Hepatic stellate cell (primary cell): Measurements from ENCODE around the gene CCND3.
"Not testable (repeated sequence)": the region's sequence is repeated elsewhere in the genome, so short reads cannot be mapped to it uniquely, and the experiment has no call there.

Experiments used
- DNase-seq: peaks from one replicate; pipeline ENCODE4 v3.0.0; 2011; ENCODE audit warnings: low spot score

The CCND3 gene

DNA sequence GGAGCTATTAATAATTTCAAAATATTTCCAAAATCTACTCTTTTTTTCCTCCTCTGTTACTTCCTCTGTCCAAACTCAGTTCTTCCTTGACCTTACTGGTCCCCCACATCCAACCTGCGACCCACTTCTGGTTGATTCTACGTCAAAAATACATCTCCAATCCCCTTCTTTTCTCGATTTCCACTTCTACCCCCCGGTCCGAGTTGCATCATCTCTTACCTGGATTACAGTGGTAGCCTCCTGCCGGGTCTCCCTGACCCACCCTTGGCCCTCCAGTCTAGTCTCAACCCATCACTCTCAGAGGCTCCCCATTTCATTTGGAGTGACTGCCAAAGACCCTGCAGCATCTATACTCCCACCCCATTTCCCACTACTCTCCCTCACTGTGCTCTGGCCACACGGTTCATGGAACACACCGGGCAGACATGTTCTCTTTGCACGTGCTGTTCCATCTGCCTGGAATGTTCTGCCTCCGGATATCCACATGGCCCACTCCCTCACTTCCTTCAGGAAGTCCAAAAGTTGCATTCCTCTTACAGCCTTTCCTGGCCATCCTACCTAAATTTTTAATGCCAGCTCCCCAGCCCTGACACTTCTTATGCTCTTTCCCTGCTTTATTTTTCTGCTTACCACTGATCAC lies 6.1 kb upstream of the CCND3 start:
- no peak for DNase-seq

DNA sequence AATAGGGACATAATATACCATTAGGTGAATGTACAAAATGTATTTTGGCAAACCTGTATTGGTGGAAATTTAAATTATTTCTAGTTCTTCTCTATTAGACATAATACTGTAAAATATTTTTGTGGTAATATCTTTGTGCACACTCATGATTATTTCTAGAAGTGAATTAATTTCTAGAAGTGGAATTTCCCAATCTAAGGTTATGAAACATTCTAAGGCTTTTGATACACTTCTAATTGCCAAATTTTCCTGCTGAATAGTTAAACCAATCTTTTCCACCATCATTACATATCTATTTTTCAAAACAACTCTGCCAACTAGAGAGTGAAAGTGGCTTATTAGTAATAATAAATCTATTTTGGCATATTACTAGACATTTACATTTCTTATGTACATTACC lies 1.8 kb upstream of the CCND3 start:
- DNase-seq, result no peak

DNA sequence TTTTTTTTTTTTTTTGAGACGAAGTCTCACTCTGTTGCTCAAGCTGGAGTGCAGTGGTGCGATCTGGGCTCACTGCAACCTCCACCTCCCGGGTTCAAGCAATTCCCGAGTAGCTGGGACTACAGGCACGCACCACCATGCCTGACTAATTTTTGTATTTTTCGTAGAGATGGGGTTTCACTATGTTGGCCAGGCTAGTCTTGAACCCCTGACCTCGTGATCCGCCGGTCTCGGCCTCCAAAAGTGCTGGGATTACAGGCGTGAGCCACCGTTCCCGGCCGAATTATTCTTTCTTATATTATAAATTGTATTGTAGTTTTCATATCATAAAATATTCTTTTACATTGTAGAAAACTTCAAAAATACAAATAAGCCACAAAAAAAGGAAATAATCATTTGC lies 1.3 kb upstream of the CCND3 start:
- DNase-seq, result not testable (repeated sequence)

DNA sequence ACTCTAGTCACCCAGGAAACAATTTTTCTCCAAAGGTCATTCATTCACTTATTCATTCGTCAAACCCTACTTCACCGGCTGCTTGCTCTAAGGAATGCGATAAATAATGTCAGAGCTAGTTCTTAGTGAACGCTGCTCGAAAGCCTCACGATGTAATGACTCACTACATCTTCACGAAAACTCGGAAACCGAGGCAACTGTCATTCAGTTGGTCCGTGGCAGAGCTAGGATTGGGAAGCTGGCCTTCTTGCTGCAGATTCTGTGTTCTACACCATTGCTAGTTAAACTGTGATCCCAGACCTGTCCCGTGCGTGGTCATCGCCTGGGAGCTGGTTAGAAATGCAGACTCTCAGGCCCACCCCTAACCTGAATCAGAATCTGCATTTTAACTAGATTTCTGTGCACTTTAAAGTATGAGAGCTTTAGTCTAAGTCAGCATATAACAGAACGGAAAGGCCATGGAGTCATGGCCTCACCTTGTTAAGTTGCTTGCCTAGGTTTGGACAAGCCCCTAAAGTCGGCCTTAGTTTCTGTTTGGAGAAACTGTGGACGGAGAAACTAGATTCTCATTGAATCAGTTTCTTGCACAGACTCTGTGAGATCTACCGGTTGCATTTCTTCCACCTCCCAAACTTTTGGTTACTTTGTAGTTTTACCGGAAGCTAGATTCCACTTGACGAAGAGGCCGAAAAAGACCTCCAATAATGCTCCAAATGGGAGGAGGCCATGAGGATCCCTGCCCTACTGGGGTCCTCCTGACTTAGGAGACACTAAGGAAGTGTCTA lies 651 bp upstream of the CCND3 start:
- no peak for DNase-seq

DNA sequence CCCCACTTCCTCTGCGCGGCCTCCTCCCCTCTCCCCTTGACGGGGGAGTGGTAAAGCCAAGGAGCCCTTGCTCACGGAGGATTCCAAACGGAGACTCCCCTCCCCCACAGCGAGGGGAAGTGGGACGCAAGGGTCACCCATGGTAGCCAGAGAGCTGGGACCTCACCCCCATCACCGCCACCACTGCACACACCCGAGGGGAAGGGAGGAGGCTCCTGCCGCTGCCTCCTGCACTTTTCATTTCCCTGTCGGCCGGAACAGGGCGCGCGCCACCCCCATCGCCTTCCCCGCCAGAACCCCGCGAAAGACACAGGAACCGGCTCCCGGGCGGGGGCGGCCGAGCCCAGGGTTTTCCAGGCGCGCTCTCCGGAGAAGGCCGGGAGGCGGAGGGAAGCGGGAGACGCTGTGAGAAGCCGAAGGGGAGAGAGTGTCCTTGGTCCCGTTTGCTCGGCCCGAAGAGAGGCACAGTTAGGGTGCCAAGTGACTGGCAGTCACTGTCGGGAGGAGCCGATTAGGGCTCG lies 789 bp downstream of the CCND3 start:
- DNase-seq, result peak; percentile 47

DNA sequence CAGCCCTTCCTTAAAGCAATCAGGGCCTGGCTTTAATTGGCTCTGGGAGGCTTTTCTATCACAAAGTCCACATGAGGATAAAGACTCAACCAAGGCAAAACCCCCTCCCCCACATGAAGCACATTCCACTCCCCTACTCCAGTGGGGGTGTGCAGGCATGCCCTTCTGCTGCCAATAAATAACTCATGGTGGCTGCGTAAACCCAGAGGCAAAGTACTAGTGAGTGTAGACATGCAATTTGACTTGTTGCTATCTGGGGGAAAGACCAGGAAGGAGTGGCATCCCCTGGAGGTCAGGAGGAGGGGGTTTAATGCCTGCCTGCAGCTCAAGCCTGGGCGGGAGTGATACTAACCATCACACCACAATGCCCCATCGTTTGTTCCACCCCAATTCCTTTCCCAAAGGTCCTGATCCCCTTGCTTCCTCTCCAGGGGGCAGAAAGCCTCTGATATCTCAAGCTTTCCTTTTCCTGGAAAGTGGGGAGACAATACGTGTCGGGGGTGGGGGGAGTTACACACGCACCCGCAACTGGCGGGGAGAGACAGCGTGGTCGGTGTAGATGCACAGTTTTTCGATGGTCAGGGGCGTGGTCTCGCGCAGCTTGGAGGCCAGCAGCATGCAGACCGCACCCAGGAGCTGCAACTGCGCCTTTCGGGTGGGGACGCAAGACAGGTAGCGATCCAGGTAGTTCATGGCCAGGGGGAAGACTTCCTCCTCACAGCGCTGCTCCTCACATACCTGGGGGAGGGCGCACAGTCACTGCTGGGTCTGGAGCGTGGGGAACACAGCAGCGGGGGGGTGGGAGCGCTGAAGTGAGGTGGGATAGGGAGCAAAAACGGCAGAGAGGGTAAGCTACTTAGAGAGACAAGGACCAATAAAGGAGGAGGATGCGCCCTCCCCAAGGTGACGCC lies 1.5 kb downstream of the CCND3 start:
- no peak for DNase-seq

DNA sequence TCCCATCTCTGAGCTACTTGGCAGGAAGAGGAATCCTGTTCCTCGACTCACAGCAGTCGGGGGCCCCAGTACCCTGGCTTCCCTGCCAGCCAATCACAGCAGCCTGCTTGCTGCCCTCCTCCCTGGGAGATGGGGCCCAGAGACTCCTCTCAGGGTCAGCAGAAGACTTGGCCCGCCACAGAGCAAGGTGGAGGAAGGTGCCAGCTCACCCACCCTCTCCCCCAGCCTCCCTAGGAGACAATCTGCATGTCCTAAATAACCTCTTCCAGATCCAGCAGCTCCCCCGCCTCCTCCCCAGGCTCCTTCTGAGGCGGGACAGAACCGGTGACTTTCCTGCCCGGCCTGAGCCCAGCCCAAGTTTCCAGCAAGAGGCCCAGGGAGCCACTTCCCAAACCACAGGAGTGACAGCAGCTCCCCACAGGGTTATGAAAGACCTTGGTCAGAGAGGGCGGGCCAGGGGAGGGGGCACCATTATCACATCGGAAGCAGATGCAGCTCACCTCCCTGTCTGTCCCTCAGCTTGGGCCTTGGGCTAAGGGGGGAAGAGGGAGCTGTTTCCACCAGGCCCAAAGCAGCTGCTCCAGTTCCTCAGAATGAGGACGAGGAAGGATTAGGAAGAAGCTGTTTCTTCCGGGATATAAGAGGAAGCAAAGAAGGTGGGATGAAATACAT lies 2.3 kb downstream of the CCND3 start:
- peak; percentile 43 for DNase-seq

DNA sequence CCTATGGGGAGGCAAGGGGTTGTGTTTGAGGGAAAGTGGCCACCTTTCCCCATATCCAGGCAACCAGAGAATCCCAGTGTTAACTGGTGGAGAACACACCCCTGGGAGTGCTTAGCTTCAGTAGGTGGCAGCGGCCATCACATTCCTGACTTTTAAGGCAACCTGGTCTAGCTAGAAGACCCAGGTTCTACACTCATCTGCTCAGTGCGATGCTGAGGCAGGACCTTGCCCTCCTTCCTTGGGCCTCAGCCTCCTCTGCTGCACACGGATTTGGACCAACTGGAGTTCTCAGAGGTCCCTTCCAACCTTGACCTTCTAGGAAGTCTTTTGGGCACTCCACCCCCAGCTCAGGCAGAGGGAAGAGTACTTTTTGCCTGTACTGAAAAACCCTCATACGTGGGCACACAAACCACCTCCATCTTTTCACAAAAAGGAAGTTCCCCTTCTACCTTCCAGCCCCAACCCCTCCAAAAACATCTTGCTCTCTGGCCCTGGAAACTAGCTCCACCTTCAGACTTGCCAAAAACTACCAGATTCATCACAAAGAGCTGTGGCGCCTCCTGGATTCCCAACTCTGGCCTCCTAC lies 2.9 kb downstream of the CCND3 start:
- DNase-seq, result no peak

DNA sequence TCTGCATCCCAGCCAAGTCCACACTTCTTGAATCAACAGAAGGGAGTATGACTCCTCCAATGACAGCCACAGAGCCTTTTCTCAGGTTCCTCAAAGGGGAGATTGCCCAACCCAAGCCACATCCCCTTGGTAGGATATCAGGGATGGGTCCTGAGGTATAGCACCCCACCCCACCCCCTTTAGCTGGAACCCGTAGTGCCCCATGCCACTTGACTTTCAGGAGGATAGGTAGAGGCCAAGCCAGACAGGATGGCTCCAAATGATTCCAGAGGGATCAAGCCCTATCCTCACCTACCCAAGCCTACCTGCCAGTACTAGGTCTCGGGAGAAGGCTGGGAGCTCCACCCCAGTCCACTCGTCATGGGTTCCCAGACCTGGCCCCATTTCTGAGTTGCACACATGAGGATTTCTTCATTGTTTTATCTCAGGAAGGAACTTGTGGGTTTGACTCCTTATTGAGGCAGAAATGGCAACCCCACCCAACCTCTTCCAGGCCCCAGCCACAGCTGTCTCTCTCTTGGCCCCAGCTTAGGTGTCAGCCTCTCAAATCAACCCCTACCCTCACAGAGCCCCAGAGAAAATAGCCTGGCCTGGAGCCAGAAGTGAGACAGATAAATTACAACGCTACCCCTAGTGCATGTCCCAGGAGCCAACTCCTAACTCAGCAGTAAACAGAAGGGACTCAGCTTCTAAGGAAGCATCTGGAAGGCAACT lies 3.6 kb downstream of the CCND3 start:
- no peak for DNase-seq

DNA sequence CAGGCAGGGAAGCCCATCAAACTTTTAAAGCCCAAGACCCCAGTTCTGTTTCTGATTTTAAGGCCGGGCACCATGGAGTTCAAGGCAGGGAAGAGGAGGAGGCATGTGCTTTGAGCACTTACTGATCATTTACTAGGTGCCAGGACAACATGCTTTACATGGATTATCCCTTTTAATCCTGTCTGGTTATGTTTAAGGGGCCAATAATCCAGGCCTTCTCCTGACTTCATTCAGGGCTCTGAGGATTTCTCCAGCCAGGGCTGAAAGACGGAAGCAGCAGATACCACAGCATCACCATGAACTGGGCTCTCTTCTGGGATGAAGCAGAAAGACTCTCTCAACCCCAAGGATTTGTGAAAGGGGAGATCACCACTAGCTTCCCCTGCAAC lies 4.1 kb downstream of the CCND3 start:
- no peak for DNase-seq

DNA sequence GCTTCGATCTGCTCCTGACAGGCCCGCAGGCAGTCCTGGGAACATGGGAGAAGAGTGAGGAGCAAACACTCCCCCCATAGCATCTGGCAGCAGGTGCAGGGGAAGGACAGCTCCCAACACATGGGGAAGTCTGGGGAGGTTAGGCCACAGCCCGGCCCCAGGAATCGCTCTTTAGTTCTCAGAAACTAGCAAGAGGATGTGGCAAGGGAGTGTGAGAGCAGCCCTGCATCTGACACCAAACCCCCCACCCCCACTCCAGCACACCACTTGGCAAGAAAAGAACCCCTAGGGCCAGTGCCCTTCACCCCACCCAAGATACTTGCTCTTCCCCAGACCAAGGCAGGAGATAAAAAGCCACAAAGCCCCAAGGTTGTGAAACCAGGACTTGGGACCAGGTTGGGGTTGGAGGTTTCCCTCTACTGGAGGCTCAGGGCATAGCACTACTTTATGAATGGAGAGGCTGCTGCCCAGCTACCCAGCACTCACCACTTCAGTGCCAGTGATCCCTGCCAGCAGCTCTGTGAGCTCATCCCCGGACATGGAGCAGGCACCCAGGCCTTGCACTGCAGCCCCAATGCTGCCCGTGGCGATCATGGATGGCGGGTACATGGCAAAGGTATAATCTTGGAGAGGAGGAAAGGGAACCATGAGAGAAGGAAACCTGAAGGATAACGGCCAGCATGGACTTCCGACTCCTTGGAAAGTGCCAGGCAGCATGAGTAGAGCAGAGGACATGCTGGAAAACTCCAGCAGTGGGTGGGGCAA lies 5.4 kb downstream of the CCND3 start:
- DNase-seq, result peak; percentile 85

DNA sequence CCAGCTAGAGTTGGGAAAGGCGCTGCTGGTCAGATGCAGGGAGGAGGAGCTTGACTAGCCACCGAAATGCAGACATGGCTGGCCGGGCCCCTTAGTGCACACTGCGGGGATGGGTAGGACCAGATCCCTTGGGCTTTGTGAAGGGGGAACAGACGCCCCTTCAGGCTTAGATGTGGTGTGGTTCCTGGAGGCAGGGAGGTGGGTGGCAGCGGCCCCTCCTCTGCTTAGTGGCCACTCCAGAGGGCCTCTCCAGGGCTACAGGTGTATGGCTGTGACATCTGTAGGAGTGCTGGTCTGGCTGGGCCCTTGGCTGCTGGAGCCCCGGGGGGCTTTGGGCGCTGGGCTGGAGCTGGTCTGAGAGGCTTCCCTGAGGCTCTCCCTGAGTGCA lies 5.9 kb downstream of the CCND3 start:
- DNase-seq, result no peak

DNA sequence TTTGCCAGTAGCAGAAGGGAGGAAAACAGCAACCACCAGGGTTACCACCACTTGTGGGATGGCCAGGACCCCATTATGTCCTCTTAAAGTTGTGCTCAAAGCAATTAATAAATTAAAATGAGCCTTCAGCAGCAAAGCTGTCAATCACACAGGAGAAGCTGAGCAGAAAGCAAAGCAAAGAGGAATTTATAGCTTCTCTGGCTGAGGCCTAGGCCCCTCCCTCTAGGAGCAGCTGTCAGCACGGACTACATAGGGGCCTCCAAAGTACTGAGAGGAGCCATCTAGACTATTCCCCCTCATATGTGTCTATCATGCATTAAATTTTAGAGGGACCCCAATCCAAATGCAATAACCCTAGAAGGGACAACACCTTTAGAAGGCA lies 6.4 kb downstream of the CCND3 start:
- no peak for DNase-seq

DNA sequence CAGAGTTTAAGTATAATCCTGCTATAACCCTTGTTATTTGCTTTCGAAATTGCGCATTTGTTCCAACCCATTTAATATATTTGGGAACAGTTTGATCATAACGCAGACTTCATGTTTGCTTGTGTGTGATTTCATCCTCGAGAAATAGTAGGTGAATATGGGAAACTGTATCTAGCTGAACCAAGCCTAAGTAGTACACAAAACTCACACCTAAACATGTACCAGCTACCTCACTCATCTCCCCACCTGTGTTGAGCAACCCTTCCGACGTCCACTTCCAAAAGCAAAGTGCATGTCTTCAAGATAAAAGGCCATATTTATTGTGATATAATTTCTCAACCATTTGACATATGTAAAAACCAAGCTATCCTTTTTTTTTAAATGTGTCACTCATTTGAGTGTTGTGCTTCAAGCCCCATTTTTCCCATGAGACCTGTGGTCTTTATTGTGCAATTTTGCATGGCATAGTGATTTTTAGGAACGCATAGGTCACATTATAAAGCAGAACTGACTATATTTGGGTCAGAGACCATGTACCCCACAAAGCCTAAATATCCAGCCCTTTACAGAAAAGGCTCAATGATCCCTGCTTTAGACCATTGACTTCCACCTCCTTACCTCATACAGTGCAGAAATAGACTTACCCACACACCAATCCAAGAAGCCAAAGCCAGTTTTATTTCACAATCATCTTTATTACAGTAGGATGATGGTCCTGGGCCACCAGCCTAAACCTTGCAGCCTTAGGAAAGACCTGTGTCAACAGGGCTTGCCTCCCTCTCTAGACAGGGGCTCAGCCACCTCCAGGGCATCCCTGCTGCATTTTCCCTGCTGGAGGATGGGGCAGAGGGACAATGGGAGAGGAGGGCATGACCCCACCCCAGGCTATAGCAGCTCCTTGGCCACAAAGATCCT lies 7.1 kb downstream of the CCND3 start:
- no peak for DNase-seq

DNA sequence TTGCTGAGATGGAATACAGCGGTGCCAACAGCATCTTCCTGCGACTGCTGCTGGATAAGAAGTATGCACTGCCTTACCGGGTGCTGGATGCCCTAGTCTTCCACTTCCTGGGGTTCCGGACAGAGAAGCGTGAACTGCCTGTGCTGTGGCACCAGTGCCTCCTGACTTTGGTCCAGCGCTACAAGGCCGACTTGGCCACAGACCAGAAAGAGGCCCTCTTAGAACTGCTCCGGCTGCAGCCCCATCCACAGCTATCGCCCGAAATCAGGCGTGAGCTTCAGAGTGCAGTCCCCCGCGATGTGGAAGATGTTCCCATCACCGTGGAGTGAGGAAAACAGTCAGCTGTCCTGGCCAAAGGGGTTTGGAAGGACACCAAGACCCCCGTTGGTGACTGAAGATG lies 9.2 kb downstream of the CCND3 start:
- no peak for DNase-seq

DNA sequence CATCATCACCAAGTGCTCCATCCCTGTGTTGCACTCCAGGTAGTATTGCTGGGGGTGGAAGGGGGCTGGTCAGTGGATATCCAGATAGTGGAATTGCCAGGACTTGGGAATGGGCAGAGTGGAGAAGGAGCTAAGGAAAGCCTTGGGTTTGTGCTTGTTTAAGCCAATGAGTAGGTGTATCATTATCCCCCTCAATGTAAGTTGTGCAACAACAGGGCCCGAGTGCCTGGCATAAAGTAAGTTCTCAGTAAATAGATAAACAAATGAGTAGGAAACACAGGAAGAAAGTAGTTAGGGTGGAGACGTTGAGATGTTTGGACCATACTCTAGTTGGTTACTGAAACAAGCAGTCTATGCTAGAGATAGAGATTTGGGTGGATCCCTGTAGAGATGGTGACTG lies 9.8 kb downstream of the CCND3 start:
- DNase-seq, result no peak

DNA sequence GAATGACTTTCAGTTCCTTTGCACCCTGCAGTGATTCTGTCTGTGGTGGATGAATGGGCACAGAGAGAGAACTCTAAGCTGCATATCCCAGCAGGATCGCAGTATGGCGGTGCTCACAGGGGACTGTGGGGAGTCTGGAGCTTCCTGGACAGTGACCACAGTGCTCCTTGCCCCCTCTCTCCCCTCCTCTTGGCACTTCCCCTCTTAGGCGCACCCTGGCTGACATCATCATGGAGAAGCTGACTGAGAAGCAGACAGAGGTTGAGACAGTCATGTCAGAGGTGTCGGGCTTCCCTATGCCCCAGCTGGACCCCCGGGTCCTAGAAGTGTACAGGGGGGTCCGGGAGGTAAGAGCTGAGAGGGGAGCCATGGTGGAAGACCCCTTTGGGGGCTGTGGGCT lies 11.7 kb downstream of the CCND3 start:
- DNase-seq, result no peak

DNA sequence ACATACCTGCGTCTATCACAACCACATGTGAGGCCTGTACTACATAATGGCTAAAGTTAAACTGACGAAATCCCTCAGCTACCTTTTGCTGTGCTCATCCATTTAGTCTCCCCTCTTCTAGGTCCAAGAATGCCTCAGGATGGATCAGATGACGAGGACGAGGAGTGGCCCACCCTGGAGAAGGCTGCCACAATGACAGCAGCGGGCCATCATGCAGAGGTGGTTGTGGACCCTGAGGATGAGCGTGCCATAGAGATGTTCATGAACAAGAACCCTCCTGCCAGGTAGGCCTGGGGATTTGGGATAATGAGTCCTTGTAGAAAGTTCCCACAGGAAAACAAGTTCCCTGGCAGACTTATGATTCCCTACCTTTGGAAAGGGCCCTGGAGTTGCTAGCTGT lies 14.4 kb downstream of the CCND3 start:
- DNase-seq, result no peak

DNA sequence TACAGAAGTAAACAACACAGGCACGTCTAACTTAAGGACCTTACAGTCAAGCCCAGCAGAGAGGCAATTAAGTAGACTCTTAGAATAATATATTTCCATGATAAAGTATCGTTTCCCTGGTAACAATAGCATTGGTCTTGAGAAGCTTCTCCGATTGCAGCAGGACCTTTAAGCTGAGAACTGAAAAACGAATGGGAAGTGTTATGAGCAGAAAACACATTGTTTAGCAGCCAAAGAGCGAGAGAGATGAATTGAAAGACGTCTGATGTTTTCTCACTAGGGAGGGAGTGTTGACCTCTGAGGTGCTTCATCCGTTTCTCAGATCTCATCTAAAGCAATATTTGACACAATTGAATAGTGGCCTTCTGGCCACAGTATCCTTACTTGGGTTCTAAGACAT lies 19.5 kb downstream of the CCND3 start:
- DNase-seq, result no peak

DNA sequence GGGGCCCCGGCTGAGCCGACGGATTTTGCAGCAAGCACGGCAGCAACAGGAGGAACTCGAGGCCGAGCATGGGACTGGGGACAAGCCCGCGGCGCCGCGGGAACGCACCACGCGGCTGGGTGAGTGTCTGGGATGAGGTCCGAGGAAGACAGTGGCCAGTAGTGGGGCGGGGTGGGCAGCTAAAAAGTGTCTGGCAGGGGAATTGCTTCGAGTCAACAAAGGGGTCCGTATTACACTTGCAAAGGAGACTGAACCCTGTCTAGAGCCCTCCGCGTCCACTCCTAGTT lies 20.0 kb downstream of the CCND3 start:
- peak; percentile 50 for DNase-seq
